C4-2B (cell line): ENCODE results near the gene ZNF582.
"Not testable (repeated sequence)": the region's sequence is repeated elsewhere in the genome, so short reads cannot be mapped to it uniquely, and the experiment has no call there.

Experiments used
- CTCF ChIP-seq: fragments of 450-650 bp; conservative IDR thresholded peaks from 2 replicates; pipeline ENCODE4 v1.5.1; 2017; ENCODE audit warnings: mild to moderate bottlenecking
- ZFX ChIP-seq: fragments of 450-650 bp; IDR thresholded peaks from 2 replicates; pipeline ENCODE4 v1.6.1; 2017

- not testable (repeated sequence) for TF ChIP-seq CTCF, ZFX
Observed at GRCh38 chr19:56337077-56337476, 56.3 kb downstream of the ZNF582 start.
